ENCODE results near the gene FAAH. TPM values are rescaled to one million over a fixed set of nuclear protein-coding genes. Genes with fewer than 3 reads are reported as not detected.

The FAAH gene
- polyA plus RNA-seq, 3 donors: 11.5 to 47.1 (median 11.5) TPM

DNA sequence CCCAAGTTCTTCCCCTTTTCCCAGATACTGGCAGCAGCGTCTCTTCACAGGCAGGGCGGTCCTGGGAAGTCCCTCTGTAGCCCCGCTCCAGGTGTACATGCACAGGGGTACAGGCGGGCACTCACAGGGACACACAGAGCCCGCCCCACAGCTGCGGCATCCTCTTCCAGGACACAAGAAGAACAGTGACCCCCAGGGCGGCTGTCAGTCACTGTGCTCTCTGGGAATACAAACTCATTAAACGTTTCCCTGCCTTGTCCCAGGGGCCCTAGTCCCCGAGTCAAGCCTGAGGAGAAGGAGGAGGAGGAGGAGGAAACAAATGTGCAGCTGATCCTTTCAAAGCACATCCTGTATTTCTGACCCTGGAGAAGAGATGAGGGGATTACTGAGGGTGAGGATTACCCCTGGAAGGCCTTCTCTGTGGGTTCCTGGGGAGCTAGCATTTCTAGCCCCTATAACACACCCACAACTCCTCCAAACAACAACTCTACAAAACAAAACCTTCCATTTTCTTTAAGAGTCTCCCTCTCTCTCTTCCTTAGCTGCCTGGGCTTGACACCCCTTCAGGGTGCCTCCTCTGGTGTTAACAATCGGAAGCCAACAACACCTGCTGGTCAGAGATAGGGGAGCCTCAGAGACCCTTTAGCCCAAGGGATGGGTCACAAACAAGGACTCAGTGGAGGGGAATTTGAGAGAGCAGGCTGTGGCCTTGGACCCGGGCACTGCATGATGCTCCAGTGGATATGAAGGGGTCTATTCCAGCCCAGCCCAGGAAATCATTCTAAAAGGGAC, 67.1 kb downstream of the FAAH start:
- 83% methylated on average over 5 of the region's 11 CpGs for WGBS (ENCODE audit: insufficient coverage)
- Histone ChIP-seq H3K36me3 (replicated peaks in 1 of 2; ENCODE audit: control insufficient read depth in 1 of 2, insufficient read depth in 2 of 2, low read length in 2 of 2) (no peaks in the 10 kb centered on the region), H3K9ac (ENCODE audit: insufficient read depth, low read length, poor library complexity, severe bottlenecking) (no peak overlapping the region), H2AFZ (ENCODE audit: insufficient read depth, low read depth, low read length, poor library complexity, severe bottlenecking) (no peak overlapping the region), H3K4me1 (ENCODE audit: control insufficient read depth in 1 of 2, insufficient read depth in 2 of 2, low read length in 2 of 2) (peaks cover 3 to 4% of the 10 kb centered on the region in 2 donors), H3K4me3 (replicated peaks in 1 of 3; ENCODE audit: low read depth in 2 of 3, low read length in 3 of 3) (no peak overlapping the region), H4K20me1 (ENCODE audit: insufficient read depth, low read length) (no peaks in the 10 kb centered on the region), H3K9me3 (replicated peaks in 1 of 2; ENCODE audit: control insufficient read depth in 1 of 2, insufficient read depth in 1 of 2, low read length in 2 of 2) (no peaks in the 10 kb centered on the region), H3K27ac (ENCODE audit: low read depth in 1 of 2, low read length in 2 of 2) (no peak overlapping the region), H3K4me2 (replicated peaks; ENCODE audit: extremely low read depth, low read length, poor library complexity, severe bottlenecking) (no peak overlapping the region), H3K27me3 (ENCODE audit: control insufficient read depth in 2 of 2, insufficient read depth in 2 of 2, low read length in 2 of 2) (peaks cover 10 to 56% of the 10 kb centered on the region in 2 donors), H3K79me2 (ENCODE audit: insufficient read depth, low read length) (no peaks in the 10 kb centered on the region)
- Mint-ChIP-seq H3K27me3 (ENCODE audit: low read depth in 3 of 3) (peaks cover 41 to 80% (median 46%) of the 10 kb centered on the region in 3 donors), H3K36me3 (peaks cover 0 to 3% of the 10 kb centered on the region in 2 donors), H3K27ac (no peak overlapping the region), H3K4me3 (no peak overlapping the region), H3K9me3 (peaks cover 0 to 2% (median 0%) of the 10 kb centered on the region in 7 donors), H3K4me1 (peaks cover 4% of the 10 kb centered on the region)
- intact Hi-C loops (cut with micrococcal nuclease): no loop called here
- no peak for DNase-seq
- TF ChIP-seq, protein P1, sequence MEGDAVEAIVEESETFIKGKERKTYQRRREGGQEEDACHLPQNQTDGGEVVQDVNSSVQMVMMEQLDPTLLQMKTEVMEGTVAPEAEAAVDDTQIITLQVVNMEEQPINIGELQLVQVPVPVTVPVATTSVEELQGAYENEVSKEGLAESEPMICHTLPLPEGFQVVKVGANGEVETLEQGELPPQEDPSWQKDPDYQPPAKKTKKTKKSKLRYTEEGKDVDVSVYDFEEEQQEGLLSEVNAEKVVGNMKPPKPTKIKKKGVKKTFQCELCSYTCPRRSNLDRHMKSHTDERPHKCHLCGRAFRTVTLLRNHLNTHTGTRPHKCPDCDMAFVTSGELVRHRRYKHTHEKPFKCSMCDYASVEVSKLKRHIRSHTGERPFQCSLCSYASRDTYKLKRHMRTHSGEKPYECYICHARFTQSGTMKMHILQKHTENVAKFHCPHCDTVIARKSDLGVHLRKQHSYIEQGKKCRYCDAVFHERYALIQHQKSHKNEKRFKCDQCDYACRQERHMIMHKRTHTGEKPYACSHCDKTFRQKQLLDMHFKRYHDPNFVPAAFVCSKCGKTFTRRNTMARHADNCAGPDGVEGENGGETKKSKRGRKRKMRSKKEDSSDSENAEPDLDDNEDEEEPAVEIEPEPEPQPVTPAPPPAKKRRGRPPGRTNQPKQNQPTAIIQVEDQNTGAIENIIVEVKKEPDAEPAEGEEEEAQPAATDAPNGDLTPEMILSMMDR (IDR thresholded peaks at IDR 0.05): no peak

DNA sequence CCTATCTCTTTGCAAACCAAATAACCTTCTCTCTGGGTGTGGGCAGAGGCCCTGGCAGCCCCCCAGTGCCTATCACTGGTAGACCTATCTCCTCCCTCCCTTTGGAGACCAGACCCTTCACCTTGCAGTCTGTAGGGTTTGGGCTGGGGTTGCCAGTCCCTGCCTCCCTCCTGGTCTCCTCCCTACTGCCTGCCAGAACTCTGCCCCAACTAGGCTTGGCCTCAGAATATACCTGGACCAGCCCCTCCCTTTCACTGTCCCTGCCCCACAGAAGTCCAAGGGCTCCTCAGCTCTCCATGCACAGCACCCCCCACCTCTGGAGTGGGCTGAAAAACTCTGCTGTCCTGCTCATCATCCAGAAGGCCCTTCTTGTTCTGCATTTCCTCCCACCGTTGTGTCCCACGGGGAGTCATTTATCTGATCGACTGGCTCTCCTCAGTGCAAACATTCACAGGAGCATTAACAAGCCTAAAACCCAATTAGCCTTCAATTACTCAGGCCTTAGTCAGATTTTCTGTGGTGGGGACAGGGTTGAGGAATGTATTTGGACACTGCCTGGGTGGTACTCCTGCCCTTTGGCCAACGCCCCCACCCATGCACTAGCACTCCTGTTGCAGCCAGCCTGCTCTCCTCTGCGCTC, 67.8 kb downstream of the FAAH start:
- TF ChIP-seq, protein P1 (IDR thresholded peaks at IDR 0.05): no peak
- no peak for DNase-seq
- H3K4me1 Mint-ChIP-seq: peaks cover 7% of the 10 kb centered on the region
- no peak overlapping the region for H3K27ac Mint-ChIP-seq
- no peaks in the 10 kb centered on the region for H3K36me3 ChIP-seq (replicated peaks in 1 of 2; ENCODE audit: control insufficient read depth in 1 of 2, insufficient read depth in 2 of 2, low read length in 2 of 2)
- H3K9ac ChIP-seq (ENCODE audit: insufficient read depth, low read length, poor library complexity, severe bottlenecking): no peak overlapping the region
- peaks cover 15 to 62% of the 10 kb centered on the region in 2 donors for H3K27me3 ChIP-seq (ENCODE audit: control insufficient read depth in 2 of 2, insufficient read depth in 2 of 2, low read length in 2 of 2)
- H3K4me2 ChIP-seq (replicated peaks; ENCODE audit: extremely low read depth, low read length, poor library complexity, severe bottlenecking): no peak overlapping the region
- H3K9me3 Mint-ChIP-seq: peaks cover 0 to 2% (median 0%) of the 10 kb centered on the region in 7 donors
- peaks cover 47 to 87% (median 51%) of the 10 kb centered on the region in 3 donors for H3K27me3 Mint-ChIP-seq (ENCODE audit: low read depth in 3 of 3)
- no peak overlapping the region for H2AFZ ChIP-seq (ENCODE audit: insufficient read depth, low read depth, low read length, poor library complexity, severe bottlenecking)
- peaks cover 6 to 11% of the 10 kb centered on the region in 2 donors for H3K4me1 ChIP-seq (ENCODE audit: control insufficient read depth in 1 of 2, insufficient read depth in 2 of 2, low read length in 2 of 2)
- H3K27ac ChIP-seq (ENCODE audit: low read depth in 1 of 2, low read length in 2 of 2): no peak overlapping the region
- no peaks in the 10 kb centered on the region for H3K79me2 ChIP-seq (ENCODE audit: insufficient read depth, low read length)
- H3K36me3 Mint-ChIP-seq: peaks cover 0 to 5% of the 10 kb centered on the region in 2 donors
- peaks cover 0 to under 1% of the 10 kb centered on the region in 2 donors for H3K9me3 ChIP-seq (replicated peaks in 1 of 2; ENCODE audit: control insufficient read depth in 1 of 2, insufficient read depth in 1 of 2, low read length in 2 of 2)
- no peak overlapping the region for H3K4me3 ChIP-seq (replicated peaks in 1 of 3; ENCODE audit: low read depth in 2 of 3, low read length in 3 of 3)
- H4K20me1 ChIP-seq (ENCODE audit: insufficient read depth, low read length): no peaks in the 10 kb centered on the region
- 56% methylated on average over 2 of the region's 5 CpGs for WGBS (ENCODE audit: insufficient coverage)
- peak overlapping the region in 1 of 2 donors; percentile 44 for H3K4me3 Mint-ChIP-seq
- intact Hi-C loops (cut with micrococcal nuclease): no loop called here

Other genes starting within 250 kb of the FAAH start
- not detected for gene TSPAN1, start 219.2 kb upstream of the FAAH start, polyA plus RNA-seq
- gene P3R3URF, start 217.8 kb upstream of the FAAH start, polyA plus RNA-seq: not detected
- gene POMGNT1, start 195.9 kb upstream of the FAAH start, polyA plus RNA-seq: 10 to 100 TPM; 10.3 to 16.7 (median 12.2) TPM
- gene LURAP1, start 191.0 kb upstream of the FAAH start, polyA plus RNA-seq: under 1 TPM in 1 of 3 donors, not detected in 2; 0.17 TPM
- under 1 TPM in 1 of 3 donors, not detected in 2; 0.13 TPM for gene RAD54L, start 146.6 kb upstream of the FAAH start, polyA plus RNA-seq
- 10 to 100 TPM; 22.9 to 50.9 (median 47.4) TPM for gene LRRC41, start 90.7 kb upstream of the FAAH start, polyA plus RNA-seq
- gene UQCRH, start 90.6 kb upstream of the FAAH start, polyA plus RNA-seq: 100 to 1,000 TPM; 261 to 341 (median 266) TPM
- gene NSUN4, start 53.5 kb upstream of the FAAH start, polyA plus RNA-seq: 10 to 100 TPM in 2 of 3 donors, 1 to 10 TPM in 1; 8.5 to 12.8 (median 10.4) TPM
- not detected for gene DMBX1, start 95.5 kb downstream of the FAAH start, polyA plus RNA-seq
- gene KNCN, start 157.3 kb downstream of the FAAH start, polyA plus RNA-seq: not detected
- 100 to 1,000 TPM in 1 of 3 donors, 10 to 100 TPM in 2; 38.2 to 144 (median 38.6) TPM for gene MKNK1, start 210.0 kb downstream of the FAAH start, polyA plus RNA-seq
- 10 to 100 TPM in 1 of 3 donors, 1 to 10 TPM in 2; 5.3 to 18.1 (median 6.1) TPM for gene MOB3C, start 222.5 kb downstream of the FAAH start, polyA plus RNA-seq

Data from CD14-positive monocyte (primary cell).